HepG2 (cell line): Measurements from ENCODE around the gene KCNQ2. TPM values are rescaled to one million over a fixed set of nuclear protein-coding genes. Genes with fewer than 3 reads are reported as not detected.

Experiments used
- ATAC-seq: fragments of 200-7000 bp; cut with Tn5 transposase; 3 replicates; pipeline ENCODE4 v1.9.1; 2020; ENCODE audit warnings: mild to moderate bottlenecking, moderate library complexity
- BruUV-seq: library from RNA; stranded (reverse); fragments of 400-500 nt; replicated peaks from 2 replicates; lab custom pipeline; 2021; lab: Mats Ljungman, UMichigan
- CTCF ChIA-PET: fragments of 300-600 bp; formaldehyde crosslinking; extraction: SDS; loops from one replicate; lab custom pipeline; 2021; ENCODE audit warnings: low total read pairs, inconsistent platforms, low intra/inter-chr PET ratio; lab: Yijun Ruan, JAX
- POLR2A ChIA-PET: fragments of 350-600 bp; sonication (Branson Sonifier 250); formaldehyde crosslinking; loops from one replicate; lab custom pipeline; 2020; ENCODE audit warnings: antibody characterized with exemption, inconsistent platforms; lab: Yijun Ruan, JAX
- DNase-seq: peaks from one replicate; pipeline ENCODE4 v3.0.0-alpha.2; 2015; ENCODE audit warnings: low spot score
- FAIRE-seq: peaks from 3 replicates; lab custom pipeline; 2011; peaks lifted over from hg19 to GRCh38; lab: Jason Lieb, UNC
- H2AFZ ChIP-seq: one replicate; pipeline ENCODE4 v1.6.1; 2011; ENCODE audit warnings: low read length, inconsistent platforms
- H3K27ac ChIP-seq: fragments of 300-600 bp; 3 replicates; pipeline ENCODE4 v1.8.0; 2011; ENCODE audit warnings: mixed run types, mild to moderate bottlenecking, mixed read lengths, low read length, inconsistent platforms; ENCODE audit not compliant: insufficient read depth; ENCODE audit errors: extremely low read length
- H3K27me3 ChIP-seq, 2 experiments: fragments of 200-600 bp in 1 of 2; 2 replicates in 1 of 2; 3 replicates in 1 of 2; pipeline versions ENCODE4 v1.6.0 to v1.8.0; 2011; ENCODE audit warnings: low read length in 2 of 2, mild to moderate bottlenecking in 2 of 2, moderate library complexity in 2 of 2, inconsistent platforms in 1 of 2; ENCODE audit not compliant: insufficient read depth in 2 of 2, control insufficient read depth in 1 of 2
- H3K36me3 ChIP-seq, 2 experiments: fragments of 200-600 bp in 1 of 2; replicated peaks in 1 of 2; 2 replicates in 1 of 2; 3 replicates in 1 of 2; pipeline versions ENCODE4 v1.5.1 to v1.8.0; 2011; ENCODE audit warnings: low read length in 2 of 2, inconsistent platforms in 1 of 2; ENCODE audit not compliant: insufficient read depth in 2 of 2, control insufficient read depth in 1 of 2
- H3K4me1 ChIP-seq: 2 replicates; pipeline ENCODE4 v1.5.1; 2012; ENCODE audit warnings: low read length, inconsistent platforms; ENCODE audit not compliant: insufficient read depth
- H3K4me2 ChIP-seq: 2 replicates; pipeline ENCODE4 v1.6.0; 2011; ENCODE audit warnings: low read depth, low read length, inconsistent platforms
- H3K4me3 ChIP-seq, 3 experiments: fragments of 200-600 bp in 1 of 3; sonication (generic), shearing (Covaris generic) in 1 of 3; replicated peaks in 1 of 3; 2 replicates each; pipeline ENCODE4 v1.5.1; 2011 to 2016; ENCODE audit warnings: low read length in 3 of 3, inconsistent platforms in 2 of 3, low read depth in 2 of 3, mild to moderate bottlenecking in 2 of 3, control low read depth in 1 of 3, mixed read lengths in 1 of 3; ENCODE audit not compliant: insufficient read depth in 1 of 3
- H3K79me2 ChIP-seq: one replicate; pipeline ENCODE4 v1.6.1; 2011; ENCODE audit warnings: low read length, inconsistent platforms; ENCODE audit not compliant: insufficient read depth
- H3K9ac ChIP-seq: 2 replicates; pipeline ENCODE4 v1.6.0; 2011; ENCODE audit warnings: mild to moderate bottlenecking, low read depth, low read length, inconsistent platforms; ENCODE audit not compliant: insufficient read depth
- H3K9me3 ChIP-seq: 2 replicates; pipeline ENCODE4 v1.5.1; 2012; ENCODE audit warnings: mild to moderate bottlenecking, low read length
- H4K20me1 ChIP-seq: 2 replicates; pipeline ENCODE4 v1.6.0; 2011; ENCODE audit warnings: inconsistent platforms, mild to moderate bottlenecking, low read length, moderate library complexity; ENCODE audit not compliant: insufficient read depth
- DR1 ChIP-seq: sonication (generic); formaldehyde crosslinking; IDR thresholded peaks from 2 replicates; pipeline ENCODE4 v1.8.0; 2021; ENCODE audit warnings: mild to moderate bottlenecking, missing genetic modification reagents, inconsistent platforms
- ETV5 ChIP-seq: IDR thresholded peaks from 2 replicates; pipeline ENCODE4 v1.6.1; 2018; ENCODE audit warnings: missing biosample characterization, missing genetic modification reagents, inconsistent platforms, borderline replicate concordance
- GATAD2A ChIP-seq: IDR thresholded peaks from 2 replicates; pipeline ENCODE4 v1.6.1; 2016
- KDM6A ChIP-seq: IDR thresholded peaks from 2 replicates; pipeline ENCODE4 v1.6.1; 2016; ENCODE audit warnings: low read depth
- MNT ChIP-seq: fragments of 450-650 bp; IDR thresholded peaks from 2 replicates; pipeline ENCODE4 v1.6.1; 2016
- MXD1 ChIP-seq: sonication (generic); formaldehyde crosslinking; IDR thresholded peaks from 2 replicates; pipeline ENCODE4 v1.4.0; 2020; ENCODE audit warnings: mild to moderate bottlenecking, missing genetic modification reagents
- SALL1 ChIP-seq: sonication (generic); formaldehyde crosslinking; IDR thresholded peaks from 2 replicates; pipeline ENCODE4 v1.8.0; 2022; ENCODE audit warnings: mild to moderate bottlenecking, missing genetic modification reagents
- ZBTB3 ChIP-seq: sonication (generic); formaldehyde crosslinking; IDR thresholded peaks from 2 replicates; pipeline ENCODE4 v1.4.0; 2020; ENCODE audit warnings: low read depth, mild to moderate bottlenecking, moderate library complexity, missing genetic modification reagents, borderline replicate concordance
- ZC3H4 ChIP-seq: sonication (generic); formaldehyde crosslinking; IDR thresholded peaks from 2 replicates; pipeline ENCODE4 v1.4.0; 2020; ENCODE audit warnings: missing genetic modification reagents, borderline replicate concordance
- ZNF788 ChIP-seq: sonication (generic); formaldehyde crosslinking; IDR thresholded peaks from 2 replicates; pipeline ENCODE4 v1.5.0; 2020; ENCODE audit warnings: mild to moderate bottlenecking, missing genetic modification reagents, borderline replicate concordance
- ZNF790 ChIP-seq: sonication (generic); formaldehyde crosslinking; IDR thresholded peaks from 2 replicates; pipeline ENCODE4 v1.8.0; 2022; ENCODE audit warnings: missing genetic modification reagents, mild to moderate bottlenecking, borderline replicate concordance
- WGBS: methylation state at CpG from one replicate; pipeline ENCODE4 v1.1.6; 2017; ENCODE audit warnings: low lambda C conversion rate; 5-methylcytosine and 5-hydroxymethylcytosine counted together
- in situ Hi-C: cut with HindIII; loops from 2 replicates; pipeline ENCODE4 v1.10.0; 2017; ENCODE audit warnings: low pct_unique_long_range_greater_than_20kb; ENCODE audit not compliant: extremely low pct_ligation_motif_present
- intact Hi-C: fragments of 100-400 bp; cut with micrococcal nuclease; formaldehyde crosslinking; loops from one replicate; pipeline ENCODE4 v1.10.0; 2022; ENCODE audit not compliant: unreplicated experiment
- polyA plus RNA-seq, 8 experiments: library from polyadenylated mRNA; depleted of rRNA in 3 of 8; stranded (reverse) in 7 of 8; unstranded in 1 of 8; fragments of >200 nt; fragmentation: Illumina TruSeq in 4 of 8; extraction: Trizol in 4 of 8; gene quantifications; 2 replicates each; pipeline versions ENCODE4 v1.2.1 to v1.2.3, GENCODE V29; 2011 to 2016; ENCODE audit warnings: low read depth in 4 of 8, missing spikeins in 1 of 8, mixed read lengths in 1 of 8; ENCODE audit not compliant: insufficient read depth in 1 of 8
- total RNA-seq, 5 experiments: library from RNA; depleted of rRNA; stranded (reverse); fragments of >200 nt; fragmentation: Illumina TruSeq; extraction: Trizol; gene quantifications; 2 replicates each; pipeline ENCODE4 v1.2.3, GENCODE V29; 2016; ENCODE audit warnings: low read depth in 1 of 5

KCNQ2 gene
- total and polyA plus RNA-seq, 2 of the 13 experiments (the other 11 are each of a cell fraction or from before 2014, with no cell fraction given), result not detected

GRCh38 chr20:63412889-63413288 lies 59.6 kb downstream of the KCNQ2 start:
- no peak for DNase-seq
- POLR2A ChIA-PET, result no interaction called here
- Histone ChIP-seq H3K4me1 (no peaks in the 10 kb centered on the region), H3K4me3 (no peak overlapping the region), H3K27me3 (peaks cover 62 to 93% of the 10 kb centered on the region in 2 experiments), H4K20me1 (peaks cover 6% of the 10 kb centered on the region; the same call in 1 of the 2 replicates), H3K27ac (no peak overlapping the region), H3K4me2 (no peak overlapping the region), H3K9me3 (no peaks in the 10 kb centered on the region), H3K79me2 (no peaks in the 10 kb centered on the region), H3K9ac (no peak overlapping the region), H2AFZ (no peak overlapping the region), H3K36me3 (no peaks in the 10 kb centered on the region)
- no TSS peak for BruUV-seq
- TF ChIP-seq KDM6A, result no peak
- no peak for TF ChIP-seq DR1 (CRISPR knock-in tag)
- no peak for TF ChIP-seq GATAD2A (CRISPR knock-in tag)
- TF ChIP-seq MNT, result peak; percentile 99
- TF ChIP-seq ZC3H4 (CRISPR knock-in tag), result 0 out of 2 replicates have a peak, but pooled peaks have one; percentile 22
- 39% methylated on average over 8 of the region's 8 CpGs for WGBS
- CTCF ChIA-PET, result no interaction called here
- intact Hi-C loops (no loop called here), in situ Hi-C loops (no loop called here)
- no peak for FAIRE-seq
- ATAC-seq, result no peak

GRCh38 chr20:63411898-63412631 lies 60.4 kb downstream of the KCNQ2 start:
- H3K9ac ChIP-seq, result no peak overlapping the region
- WGBS, result 20% methylated on average over 39 of the region's 39 CpGs
- H3K4me1 ChIP-seq, result no peaks in the 10 kb centered on the region
- CTCF ChIA-PET, result no interaction called here
- no peak overlapping the region for H3K4me2 ChIP-seq
- in situ Hi-C loops (no loop called here), intact Hi-C loops (no loop called here)
- POLR2A ChIA-PET, result no interaction called here
- peaks cover 6% of the 10 kb centered on the region; the same call in 1 of the 2 replicates for H4K20me1 ChIP-seq
- H3K9me3 ChIP-seq, result no peaks in the 10 kb centered on the region
- no peaks in the 10 kb centered on the region for H3K36me3 ChIP-seq
- FAIRE-seq (no peak), DNase-seq (no peak), ATAC-seq (no peak)
- peaks cover 58 to 93% of the 10 kb centered on the region in 2 experiments for H3K27me3 ChIP-seq
- H3K27ac ChIP-seq, result no peak overlapping the region
- H3K4me3 ChIP-seq, result peak overlapping the region in 1 of 3 experiments; percentile 20; a peak in 1 of 6 replicates
- no peaks in the 10 kb centered on the region for H3K79me2 ChIP-seq
- H2AFZ ChIP-seq, result no peak overlapping the region
- BruUV-seq, result no TSS peak
- TF ChIP-seq ETV5 (CRISPR knock-in tag) (peak; percentile 45; the same call in 1 of the 2 replicates), ZNF790 (CRISPR knock-in tag) (no peak), ZNF788 (CRISPR knock-in tag) (peak; percentile 28; the same call in 1 of the 2 replicates), SALL1 (CRISPR knock-in tag) (peak; percentile 22; the same call in 1 of the 2 replicates), ZBTB3 (CRISPR knock-in tag) (no peak), MXD1 (0 out of 2 replicates have a peak, but pooled peaks have one; percentile 6)
